HG02678 (cell line): Measurements from ENCODE around the gene PIRT.
"Not testable (repeated sequence)": the region's sequence is repeated elsewhere in the genome, so short reads cannot be mapped to it uniquely, and the experiment has no call there.

Experiments used
- ATAC-seq: cut with Tn5 transposase; IDR thresholded peaks from one replicate; pipeline ENCODE4 v1.9.1; 2021; ENCODE audit warnings: mild to moderate bottlenecking, moderate library complexity; ENCODE audit not compliant: unreplicated experiment

PIRT gene

DNA sequence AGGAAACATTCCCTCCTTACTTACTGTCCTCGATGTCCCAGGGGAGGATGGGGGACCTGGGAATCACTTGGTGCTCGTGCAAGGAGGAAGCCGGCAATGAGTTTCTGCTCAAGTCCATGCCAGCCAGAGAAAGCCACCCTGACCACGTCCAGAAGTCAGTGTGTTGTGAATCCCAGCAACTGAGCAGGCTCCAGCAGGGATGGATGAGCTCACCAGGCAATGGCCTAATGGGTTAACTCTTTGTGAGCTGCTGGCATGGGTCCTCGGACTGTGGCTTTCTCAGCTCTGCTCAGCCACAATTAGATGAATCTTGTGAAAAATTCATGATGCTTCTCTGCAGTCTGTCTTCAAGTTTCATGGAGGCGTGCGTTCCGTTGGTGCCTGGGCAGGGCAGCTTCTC, at the start of gene PIRT:
Gene PIRT (minus strand): TSS at position 167 of the 400 bp plus-strand sequence. CDS start 12,442 bp downstream, outside the sequence.
- ATAC-seq = no peak

DNA sequence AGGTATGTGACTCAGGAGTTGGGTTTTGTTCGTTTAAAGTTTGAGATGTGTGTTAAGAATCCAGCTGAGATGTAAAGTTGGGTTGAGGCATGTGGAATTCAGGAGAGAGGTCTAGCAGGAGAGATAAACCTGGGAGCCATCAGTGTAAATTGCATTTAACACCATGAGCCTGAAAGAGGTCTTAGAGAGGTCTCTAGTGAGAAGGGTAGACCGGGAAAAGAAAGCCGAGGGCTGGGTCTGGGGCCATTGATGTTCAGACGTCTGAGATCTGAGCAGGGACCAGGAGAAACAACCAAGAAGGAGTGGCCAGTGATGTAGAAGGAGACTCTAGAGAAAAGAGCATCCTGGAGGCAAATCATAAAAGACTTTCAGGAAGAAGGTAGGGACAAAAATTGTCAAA, 44.1 kb upstream of the PIRT start:
- no peak for ATAC-seq

DNA sequence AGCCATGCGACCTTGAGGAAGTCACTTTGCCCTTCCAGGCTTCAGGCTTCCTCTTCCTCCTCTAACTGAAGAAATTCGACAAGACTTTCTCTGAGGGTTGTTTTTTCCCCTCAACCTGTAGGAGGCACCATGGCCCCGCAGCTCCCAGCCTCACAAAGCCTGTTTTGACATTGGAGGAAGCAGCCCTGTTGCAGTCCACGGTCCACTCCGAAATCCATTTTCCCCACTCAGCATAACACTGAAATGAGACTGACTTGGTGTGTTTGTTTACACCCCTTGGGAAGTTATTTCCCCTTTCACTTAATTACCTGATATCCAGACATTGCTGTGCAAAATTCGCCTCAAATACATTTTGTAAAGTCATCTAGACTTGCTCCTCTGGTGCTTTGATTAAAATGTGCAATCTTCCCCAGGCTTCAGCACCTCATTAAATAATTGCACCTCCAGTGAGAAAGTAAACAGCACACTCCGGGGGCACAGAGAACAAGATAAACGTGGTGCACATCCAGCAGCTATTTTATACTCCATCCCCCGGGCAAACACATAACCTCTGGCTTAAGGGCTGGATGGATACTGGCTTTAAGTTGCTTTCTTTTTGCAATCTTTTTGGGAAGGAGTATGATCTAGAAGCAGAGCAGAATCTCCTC, 41.4 kb upstream of the PIRT start:
- no peak for ATAC-seq

DNA sequence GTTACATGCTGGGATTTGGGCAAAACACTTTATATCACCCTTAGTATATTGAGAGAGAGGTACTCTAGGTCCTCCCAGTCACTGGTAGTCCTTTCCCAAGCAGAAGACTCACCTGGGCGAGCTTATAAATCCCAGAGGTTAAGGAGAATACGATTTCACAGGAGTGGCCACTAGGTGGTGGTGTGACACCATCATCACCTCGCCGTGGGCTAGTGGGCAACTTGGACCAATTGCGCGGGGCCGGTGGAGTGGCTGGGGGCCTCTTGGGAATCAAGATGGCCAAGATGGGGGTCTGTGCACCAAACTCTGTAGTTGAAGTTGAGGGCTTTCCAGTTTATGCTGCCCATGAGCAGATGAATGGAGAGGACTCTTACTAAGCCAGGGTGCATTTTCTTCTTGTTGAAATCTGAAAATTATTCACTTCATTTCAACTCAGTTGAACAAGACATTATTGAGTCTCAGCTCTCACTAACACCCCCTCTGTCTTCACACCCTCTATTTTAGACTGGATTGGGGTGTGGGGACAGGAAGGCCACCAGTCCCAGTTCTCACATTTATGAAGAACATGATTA, 38.2 kb upstream of the PIRT start:
- ATAC-seq = no peak

DNA sequence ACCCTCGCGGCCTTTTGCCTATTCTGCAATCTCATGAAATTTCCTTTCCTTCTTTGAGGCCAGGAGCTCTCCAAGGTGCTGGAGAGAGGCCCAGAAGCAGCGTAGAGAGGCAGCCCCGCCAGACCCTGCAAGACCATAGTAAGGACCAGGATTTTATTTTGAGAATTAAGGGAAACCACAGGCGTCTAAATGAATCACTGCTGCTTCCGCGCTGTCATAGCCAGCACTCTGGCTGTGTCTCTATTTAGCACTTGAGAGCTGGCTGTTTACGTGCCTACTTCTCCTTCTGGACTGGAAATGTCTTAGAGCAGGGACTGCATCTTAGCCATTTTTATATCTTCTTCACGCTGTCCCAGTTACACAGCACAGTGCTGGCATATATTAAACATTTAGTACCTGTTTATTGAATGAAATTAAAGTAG, 37.6 kb upstream of the PIRT start:
- ATAC-seq = no peak

DNA sequence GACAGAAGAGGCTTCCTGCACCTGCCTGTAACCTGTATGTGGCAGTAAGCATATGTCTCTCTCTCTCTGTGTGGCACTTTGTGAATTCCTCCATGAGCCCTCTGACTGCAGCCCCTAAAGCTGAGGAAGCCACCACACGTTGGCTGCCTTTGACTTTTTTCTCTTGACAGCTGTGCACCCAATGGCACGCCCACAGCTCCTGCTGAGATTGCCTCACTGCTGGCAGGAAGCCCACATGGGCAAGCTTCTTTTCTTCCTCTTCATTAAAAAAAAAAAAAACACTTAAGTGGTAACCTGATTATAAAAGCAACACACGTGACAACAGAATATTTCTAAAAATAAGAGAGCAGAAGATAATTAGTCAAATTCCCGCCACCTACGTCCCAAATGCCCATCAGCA, 34.0 kb upstream of the PIRT start:
- no peak for ATAC-seq

DNA sequence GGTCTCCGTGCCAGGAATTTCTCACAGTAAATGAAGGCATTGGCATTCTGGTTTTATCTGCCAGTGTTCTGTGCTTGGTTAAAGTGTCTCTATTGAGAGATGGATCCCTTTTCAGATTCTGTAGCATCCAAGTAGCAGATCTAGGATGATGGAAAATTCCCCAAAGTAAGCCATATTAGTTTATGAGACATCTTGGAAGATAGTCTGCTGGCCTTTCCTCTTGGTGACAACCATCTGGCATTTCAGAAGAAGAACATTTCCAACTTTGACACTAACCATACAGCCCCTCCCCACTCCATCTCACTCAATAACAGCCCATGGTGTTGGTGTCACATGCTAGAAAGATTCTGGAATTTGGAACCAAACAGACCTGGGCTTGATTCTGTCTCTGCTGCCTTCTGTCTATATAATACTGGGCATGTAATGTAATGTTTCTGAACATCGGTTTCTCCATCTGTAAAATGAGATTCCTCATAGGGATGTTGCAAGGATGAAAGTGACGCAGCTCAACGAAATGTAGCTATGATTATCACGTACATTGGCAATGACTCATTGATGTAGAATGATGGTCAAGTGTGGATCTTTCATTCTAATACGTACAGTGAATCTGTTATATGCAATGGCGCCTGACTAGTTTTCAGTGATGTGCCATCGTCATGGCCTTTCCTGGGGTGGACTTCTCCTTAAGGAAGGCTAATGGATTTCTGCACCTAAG, 32.6 kb upstream of the PIRT start:
- no peak for ATAC-seq

DNA sequence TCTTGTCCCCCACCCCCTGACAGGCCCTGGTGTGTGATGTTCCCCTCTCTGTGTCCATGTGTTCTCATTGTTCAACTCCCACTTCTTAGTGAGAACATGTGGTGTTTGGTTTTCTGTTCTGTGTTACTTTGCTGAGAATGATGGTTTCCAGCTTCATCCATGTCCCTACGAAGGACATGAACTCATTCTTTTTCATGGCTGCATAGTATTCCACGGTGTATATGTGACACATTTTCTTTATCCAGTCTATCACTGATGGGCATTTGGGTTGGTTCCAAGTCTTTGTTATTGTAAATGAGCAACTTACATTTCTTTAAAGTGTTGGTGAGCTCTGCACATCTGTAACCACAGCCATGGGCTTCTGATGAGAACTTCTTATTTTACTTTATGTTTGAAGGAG, 30.9 kb upstream of the PIRT start:
- ATAC-seq = not testable (repeated sequence)

DNA sequence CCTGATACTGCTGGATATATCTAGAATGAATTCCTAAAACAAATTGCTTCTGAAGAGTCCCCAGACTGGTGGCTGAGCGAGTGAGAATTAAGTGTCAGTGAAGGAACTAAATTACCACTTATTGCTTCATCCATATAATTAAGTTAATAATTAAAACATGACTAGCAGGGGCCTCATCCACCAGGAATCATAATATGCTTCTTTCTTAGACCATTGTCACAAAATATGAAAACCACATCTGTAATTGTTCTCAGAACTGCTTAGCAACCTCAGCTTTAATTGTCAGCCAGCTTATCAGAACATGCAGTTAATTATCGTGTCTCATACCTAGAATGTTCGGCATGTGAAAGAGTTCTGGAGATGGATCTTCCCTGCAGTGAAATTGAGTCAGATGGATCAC, 21.2 kb upstream of the PIRT start:
- no peak for ATAC-seq

DNA sequence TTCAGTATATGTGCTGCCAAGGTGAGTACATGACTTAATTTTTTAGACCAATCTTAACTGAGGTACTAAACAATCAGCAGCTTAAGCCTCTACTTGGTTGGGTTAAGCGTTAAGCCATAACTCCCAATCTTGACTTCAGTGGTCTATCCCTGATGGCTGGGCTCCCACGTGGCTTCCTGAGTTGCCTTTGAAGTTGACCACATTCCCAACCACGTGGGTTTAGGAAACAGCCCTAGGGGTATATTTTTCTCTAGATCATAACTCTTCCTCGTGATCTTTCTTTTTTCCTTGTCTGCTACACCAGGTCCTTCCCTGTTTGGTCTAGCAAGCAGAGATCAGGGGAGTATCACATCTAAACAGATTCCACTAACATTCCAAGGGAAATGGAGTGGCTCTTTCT, 20.1 kb upstream of the PIRT start:
- no peak for ATAC-seq

DNA sequence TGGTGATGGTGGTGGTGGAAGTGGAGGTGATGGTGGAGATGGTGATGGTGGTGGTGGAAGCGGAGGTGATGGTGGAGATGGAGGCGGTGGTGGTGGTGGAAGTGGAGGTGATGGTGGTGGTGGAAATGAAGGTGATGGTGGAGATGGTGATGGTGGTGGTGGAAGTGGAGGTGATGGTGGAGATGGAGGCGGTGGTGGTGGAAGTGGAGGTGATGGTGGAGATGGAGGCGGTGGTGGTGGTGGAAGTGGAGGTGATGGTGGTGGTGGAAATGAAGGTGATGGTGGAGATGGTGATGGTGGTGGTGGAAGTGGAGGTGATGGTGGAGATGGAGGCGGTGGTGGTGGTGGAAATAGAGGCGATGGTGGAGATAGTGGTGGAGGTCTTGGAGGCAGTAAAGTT, 8.7 kb upstream of the PIRT start:
- not testable (repeated sequence) for ATAC-seq

DNA sequence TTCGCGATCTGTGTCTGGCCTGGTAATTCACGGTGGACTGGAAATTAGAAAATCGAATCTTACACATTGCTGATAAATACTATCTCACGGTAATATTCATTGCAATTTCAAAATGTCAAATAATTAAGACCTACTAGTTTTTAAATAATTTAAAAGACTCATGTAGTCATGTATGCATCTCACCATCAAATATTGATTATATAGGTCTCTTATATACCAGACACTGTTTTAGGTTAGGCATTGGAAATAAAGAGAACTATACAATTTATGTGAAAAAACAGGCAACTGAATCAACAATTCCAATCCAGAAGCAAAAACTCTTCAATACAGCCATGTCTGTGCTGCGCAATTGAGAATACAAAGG, 7.5 kb upstream of the PIRT start:
- ATAC-seq = no peak

DNA sequence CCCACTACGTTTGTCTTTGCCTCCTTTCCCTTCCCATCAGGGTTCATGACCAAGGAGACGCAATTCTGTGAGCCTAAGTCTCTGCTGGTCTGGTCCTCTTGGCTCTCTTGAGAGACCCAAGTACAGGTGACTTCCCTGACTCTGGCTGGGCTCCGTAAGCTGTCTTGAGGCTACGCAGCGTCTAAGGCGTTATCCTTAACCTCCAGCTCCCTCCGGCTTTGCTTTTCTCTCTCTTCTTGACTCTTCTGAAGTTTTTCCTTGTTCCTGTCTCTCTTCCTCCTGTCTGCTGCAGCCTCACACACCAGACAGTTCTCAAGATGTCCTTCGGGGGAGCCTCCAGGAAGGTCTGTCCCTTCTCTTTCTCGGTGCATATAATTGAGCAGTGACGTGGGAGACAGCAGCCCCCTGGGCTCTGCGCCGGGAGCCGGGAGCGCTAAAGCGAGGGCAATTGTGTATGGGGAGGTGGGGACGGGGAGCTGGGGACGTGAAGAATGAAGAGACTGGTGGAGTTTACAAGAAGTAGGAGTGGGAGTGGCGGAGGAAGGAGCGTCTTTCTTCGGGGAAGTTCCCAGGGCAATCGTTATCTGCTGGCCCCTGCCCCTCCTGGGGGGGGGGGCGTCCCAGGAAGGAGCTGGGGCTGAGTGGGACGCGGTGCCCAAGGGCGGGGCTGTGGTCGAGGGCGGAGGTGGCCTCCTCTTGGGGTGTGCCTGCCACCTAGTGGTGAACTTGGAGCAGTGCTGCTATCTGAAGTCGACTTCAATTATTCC, 6.9 kb upstream of the PIRT start:
- peak; percentile 85 for ATAC-seq

DNA sequence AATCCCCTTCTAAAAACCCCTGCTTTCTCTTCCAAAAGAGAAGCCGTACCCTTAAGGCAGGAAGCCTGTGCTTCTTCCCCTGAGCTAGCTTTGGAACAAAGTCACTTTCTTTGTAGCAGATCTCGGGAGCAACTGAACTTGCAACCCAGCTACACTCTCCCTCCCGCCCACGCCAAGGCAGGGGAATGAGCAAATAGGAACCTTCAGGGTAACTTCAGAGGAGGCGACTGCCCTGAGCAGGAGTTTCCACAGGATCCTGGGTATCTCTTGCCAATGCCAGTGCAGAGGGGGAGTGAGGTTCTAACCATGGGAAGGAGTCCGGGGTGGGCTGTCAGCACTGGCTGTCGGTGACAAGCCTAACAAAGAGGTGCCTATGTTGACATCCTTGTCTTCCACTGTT, 5.9 kb upstream of the PIRT start:
- ATAC-seq = no peak

DNA sequence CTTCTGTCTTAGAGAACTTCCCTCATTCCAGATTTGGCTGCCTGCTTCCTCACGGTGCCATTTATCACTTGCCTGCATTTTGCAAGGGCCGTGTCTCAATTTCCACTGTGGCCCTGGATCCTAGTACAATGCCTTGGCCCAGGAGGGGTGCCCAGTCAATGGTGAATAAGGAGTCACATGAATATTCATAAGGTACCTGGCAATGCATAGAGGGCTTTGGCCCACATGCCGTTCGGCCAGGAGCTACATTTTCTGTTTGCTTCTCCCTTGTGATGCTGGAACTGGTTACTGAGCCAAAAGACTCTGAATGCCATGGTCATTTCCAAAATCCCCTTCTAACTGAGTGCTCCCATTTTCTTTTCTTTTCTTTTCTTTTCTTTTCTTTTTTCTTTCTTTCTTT, 4.8 kb upstream of the PIRT start:
- no peak for ATAC-seq

DNA sequence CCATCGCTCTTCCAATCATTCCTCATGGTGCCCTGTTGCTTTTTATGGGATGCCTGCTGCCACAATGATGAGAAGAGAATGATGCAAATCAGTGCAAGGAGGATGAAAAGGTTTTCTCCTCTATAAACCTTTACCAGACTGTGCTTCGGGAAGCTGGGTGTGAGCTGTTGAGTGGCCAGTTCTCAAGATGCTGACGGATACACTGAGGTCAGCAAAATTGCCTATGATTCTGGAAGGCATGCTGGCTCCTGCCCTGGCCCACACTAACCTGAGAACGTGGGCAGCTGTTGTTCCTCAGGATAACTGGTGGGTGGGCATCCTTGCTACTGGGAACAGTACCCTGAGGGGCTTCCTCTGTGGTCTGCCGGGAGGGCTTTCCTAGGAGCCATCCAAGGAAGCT, 795 bp upstream of the PIRT start:
- no peak for ATAC-seq

DNA sequence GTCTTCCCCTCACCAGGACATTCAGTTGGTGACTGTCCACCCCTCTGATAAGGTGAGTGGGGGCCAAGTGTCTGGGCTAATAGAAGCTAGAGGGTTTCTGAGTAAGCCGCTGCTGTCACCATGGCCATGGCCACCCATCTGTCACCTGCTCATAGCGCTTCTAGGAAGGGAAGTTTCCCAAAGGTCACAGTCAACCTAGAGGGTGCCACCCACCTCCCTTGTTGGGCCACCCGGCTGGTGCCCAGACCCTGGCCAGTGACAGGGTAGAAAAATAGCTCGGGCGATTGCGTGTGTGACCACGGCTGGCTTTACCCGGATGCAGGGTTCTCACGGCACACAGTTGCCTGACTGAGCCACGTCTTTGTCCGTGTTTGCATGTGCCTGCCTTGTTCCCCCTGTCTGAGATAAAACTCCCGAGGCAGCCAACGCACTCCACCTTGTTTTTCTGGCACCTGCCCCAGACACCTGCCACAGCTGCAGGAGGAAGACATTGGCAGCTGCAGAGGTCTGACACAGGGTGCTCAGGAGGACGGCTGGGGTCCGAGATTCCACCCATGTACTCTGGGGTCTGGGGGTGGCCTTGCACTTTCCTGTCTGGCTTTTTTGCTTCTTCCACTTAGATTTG, 809 bp downstream of the PIRT start:
- no peak for ATAC-seq

DNA sequence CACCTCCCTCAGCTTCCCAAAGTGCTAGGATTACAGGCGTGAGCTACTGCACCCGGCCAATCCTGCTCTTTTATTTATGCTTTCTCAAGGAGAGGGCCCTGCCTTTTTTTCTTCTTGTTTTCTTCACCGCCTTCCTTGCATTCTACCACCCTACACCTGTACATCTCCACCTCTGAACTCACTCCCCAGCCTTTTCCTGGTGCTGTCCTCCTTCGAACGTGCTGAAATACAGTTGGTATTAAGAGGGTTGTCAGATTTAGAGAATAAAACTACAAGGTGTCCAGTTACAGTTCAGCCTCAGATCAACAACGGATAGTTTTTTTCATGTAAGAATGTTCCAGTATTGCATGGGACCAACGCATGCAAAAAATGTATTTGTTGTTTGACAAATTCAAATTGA, 1.7 kb downstream of the PIRT start:
- no peak for ATAC-seq

DNA sequence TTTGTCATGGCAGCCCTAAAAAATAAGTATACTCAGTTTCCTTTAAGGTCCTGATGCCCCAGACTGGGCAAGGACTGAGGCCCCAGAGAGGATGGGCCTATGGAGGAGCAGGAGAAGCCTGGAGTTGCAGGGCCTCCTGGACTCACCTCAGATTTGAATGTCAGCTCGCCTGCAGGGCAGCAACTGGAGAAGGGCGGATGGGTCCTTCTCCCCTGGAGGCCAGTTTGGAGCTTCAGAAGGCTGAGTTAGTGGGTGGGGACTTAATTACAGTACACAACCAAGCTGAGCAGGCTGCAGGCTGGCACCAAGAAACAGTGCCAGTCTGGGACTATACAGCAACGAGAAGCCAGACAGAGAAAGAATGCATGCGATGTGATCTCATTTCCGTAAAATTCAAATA, 6.2 kb downstream of the PIRT start:
- ATAC-seq = no peak

DNA sequence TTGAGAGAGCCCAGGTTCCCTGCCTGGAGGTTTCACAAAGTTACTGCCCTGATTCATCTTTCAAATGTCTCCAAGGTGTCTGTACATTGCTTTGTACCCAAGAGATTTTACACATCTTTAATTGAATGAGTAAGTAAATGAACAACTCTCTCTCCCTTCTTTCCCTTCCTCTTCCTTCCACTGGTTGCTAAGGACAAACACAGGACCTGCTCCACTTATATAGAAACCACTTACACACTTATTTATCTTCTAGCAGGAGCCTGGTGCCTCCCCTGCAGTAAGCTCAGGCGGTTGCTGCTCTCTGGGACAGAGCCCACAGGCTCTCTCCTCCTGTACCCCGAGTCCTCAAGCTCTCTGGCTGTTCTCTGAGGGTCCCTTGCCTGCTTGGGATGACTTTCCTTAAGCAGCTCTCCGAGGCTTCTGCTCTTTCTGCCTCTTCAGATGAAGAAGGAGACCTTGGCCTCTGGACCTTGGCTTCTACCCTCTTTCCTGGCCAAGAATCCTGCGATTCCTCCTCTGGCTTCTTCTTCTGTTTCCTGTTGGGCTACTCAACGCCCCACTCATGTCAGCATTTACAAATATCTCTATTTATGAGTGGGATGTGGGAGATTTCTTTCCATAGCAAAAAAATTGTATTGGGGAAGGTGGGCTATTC, 9.9 kb downstream of the PIRT start:
- no peak for ATAC-seq

DNA sequence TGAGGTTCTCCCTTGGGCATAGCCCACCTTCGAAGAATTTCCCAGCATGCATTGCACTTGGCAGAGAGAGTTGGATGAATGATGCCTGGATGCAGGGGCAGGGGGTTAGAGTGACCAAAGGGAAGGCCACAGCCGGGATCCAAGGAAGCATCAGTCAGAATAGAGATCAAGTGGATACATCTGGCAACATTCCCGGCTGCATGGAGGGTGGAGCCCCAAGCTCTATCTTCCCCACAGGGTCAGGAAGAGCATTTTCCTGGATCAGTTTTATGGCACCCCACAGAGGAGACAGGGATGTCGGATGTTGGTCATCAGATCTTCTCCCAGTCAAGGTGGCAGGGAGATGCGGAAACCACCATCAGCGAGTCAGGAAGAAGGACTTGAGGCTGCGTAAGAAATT, 13.0 kb downstream of the PIRT start:
- no peak for ATAC-seq
